ENCODE measurements around the gene ANXA4. TPM values are rescaled to one million over a fixed set of nuclear protein-coding genes. Genes with fewer than 3 reads are reported as not detected.

Gene ANXA4
- total RNA-seq (2014; rRNA removed; shearing (Covaris generic)) = 9.8 and 19.8 TPM in 2 replicates

DNA sequence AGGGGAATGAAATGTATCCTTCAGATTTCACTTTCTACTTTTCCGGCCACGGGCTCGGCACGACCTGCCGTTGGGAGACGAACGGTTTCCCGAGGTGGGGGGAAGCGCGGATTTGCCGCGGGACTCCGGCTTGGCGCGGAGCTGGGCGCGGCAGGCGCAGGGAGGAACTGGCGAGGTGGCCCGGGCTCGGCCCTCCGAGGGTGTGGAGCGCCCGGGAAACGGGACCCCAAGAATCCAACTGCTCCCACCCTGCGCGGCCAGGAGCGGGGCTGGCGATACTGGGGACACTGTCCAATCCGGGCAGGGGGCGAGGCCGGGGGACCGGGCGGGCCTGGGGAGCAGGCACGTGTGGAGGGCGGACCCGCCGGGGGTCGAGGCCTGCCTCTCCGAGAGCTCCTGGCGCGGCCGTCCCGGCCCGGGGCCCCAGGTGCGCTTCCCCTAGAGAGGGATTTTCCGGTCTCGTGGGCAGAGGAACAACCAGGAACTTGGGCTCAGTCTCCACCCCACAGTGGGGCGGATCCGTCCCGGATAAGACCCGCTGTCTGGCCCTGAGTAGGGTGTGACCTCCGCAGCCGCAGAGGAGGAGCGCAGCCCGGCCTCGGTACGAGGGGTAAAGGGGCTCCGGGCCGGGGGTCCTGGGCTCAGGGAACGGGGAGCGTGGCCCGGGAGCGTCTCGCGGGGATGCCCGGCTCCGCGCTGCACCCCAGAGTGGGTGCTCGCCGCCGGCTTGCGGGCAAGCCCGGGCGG lies at the start of gene ANXA4:
Gene ANXA4 (plus strand): TSS at position 560 of the 747 bp plus-strand sequence. CDS start 39,432 bp downstream, outside the sequence.
- DNase-seq (ENCODE audit: low spot score) = peak; percentile 61

DNA sequence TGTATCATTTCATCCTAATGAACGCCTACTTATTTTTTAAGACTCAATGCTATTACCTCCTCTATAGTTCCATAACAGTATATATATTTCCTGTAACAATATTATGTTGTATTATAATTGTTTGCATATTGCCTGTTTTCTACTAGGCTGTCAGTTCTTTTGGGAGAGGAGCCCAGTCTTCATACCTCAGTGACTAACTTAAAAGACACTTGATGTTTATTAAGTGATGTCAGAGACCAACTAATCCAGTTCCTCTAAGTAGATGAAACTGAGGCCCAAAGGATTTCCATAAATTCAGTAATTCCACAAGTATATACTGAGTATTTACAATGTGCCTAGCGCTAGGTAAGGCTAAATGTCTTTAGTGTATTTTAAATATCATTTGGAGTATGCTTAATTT lies 49.5 kb upstream of the ANXA4 start:
- DNase-seq (ENCODE audit: low spot score) = no peak

GRCh38 chr2:69693059-69693774 lies 48.7 kb upstream of the ANXA4 start:
- DNase-seq (ENCODE audit: low spot score) = no peak

- DNase-seq (ENCODE audit: low spot score) = no peak
Observed at GRCh38 chr2:69693775-69694450, 48.0 kb upstream of the ANXA4 start.

GRCh38 chr2:69694894-69695849 lies 46.8 kb upstream of the ANXA4 start:
- peak; percentile 85 for DNase-seq (ENCODE audit: low spot score)

DNA sequence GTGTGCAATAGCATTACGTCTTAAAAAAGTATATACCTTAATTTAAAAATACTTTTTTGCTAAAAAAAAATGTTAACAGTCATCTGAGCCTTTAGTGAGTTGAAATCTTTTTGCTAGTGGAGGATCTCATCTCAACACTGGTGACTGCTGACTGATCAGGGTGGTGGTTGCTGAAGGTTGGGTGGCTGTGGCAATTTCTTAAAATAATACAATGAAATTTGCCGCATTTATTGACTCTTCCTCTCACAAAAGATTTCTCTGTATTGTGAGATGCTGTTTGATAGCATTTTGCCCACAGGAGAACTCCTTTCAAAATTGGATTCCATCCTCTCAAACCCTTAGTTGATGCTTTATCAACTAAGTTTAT lies 46.1 kb upstream of the ANXA4 start:
- DNase-seq (ENCODE audit: low spot score) = no peak

- DNase-seq (ENCODE audit: low spot score) = no peak
Observed at GRCh38 chr2:69700381-69700780, 41.6 kb upstream of the ANXA4 start.

DNA sequence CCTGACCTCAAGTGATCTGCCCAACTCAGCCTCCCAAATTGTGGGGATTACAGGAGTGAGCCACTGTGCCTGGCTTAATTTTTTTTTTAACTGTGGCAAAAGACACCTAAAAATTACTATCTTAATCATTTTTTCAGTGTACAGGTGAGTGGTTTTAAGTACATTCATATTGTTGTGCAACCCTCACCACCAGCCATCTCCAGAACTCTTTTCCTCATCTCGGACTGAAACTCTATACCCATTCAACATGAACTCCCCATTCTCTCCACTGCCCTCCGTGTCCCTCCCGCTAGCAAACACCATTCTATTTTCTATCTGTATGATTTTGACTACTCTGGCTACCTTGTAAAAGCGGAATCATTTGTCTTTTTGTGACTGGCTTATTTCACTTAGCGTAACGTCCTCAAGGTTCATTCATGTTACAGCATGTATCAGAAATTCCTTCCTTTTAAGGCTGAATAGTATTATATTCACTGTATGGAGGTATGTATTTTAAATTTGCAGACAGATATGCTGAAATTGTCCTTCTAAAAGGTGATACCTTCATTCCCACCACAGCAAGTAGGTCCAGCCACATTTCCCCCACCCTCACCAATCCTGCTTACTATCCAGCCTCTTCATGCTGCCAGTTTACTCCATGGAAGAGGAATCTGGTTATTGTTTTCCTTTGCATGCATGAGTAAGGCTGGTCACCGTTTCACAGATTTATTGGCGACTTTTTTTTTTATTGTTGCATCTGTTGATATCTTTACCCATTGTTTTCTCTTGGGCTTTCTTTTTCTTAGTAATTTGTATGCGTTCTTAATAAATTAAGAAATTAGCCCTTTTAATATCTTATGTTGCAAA lies 40.6 kb upstream of the ANXA4 start:
- no peak for DNase-seq (ENCODE audit: low spot score)

- no peak for DNase-seq (ENCODE audit: low spot score)
Observed at GRCh38 chr2:69703189-69703588, 38.7 kb upstream of the ANXA4 start.

DNA sequence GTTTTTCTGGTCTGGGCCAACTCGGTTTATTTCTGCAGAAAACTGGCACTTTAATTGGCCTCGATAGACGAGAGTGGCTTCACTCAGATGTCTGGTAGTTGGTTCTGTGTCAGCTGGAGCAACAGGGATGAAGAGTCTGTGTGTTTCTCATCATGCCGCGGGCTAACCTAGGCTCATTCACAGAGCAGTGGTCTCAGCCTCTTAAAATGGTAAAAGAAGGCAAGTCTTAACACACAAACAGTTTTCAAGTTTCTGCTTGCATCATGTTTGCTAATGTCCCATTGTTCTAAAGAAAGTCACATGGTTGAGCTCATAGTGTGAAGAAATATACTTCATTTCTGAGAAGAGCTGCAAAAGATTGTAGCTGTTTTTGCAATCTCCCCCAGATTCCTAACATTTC lies 37.5 kb upstream of the ANXA4 start:
- DNase-seq (ENCODE audit: low spot score) = no peak

- no peak for DNase-seq (ENCODE audit: low spot score)
Observed at GRCh38 chr2:69709290-69709689, 32.6 kb upstream of the ANXA4 start.

DNA sequence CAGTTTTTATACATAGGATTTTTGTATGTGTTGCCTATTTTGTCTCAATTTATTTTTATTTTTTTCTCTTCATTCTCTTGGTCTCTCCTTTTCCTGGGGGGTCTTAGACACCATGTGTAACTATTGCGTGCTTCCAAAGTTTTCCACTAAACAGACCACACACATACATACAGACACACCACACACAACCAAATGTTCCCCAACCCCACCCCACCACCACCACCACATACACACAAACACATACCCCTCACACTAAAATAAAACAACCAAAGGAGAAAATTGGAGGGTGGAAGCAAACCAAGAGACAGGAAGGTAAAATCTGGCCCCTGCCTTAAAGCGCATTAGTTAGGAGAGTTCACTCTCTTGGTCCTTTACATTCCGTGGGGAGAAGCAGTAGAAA lies 30.0 kb upstream of the ANXA4 start:
- no peak for DNase-seq (ENCODE audit: low spot score)

DNA sequence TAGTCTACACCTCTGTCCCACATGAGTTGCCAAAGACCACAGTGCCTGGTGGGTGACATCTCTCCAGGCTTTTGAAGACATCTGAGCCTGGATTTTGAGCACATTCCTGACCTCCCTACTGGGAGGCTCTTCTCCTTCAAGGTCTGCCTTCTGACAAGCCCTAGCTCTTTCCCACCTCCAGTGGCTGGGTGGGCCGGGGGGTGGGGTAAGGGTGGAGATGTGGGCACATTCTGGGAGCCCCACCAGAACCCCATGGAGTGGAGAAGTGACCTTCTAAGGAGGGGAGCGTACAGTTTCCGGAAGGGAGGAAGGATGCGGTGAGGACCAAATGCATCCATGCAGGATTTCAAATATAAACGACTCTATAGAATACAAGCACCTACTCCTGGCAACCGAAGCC lies 27.9 kb upstream of the ANXA4 start:
- DNase-seq (ENCODE audit: low spot score) = no peak

GRCh38 chr2:69714539-69715220 lies 27.3 kb upstream of the ANXA4 start:
- DNase-seq (ENCODE audit: low spot score) = peak; percentile 75

GRCh38 chr2:69715964-69716363 lies 26.0 kb upstream of the ANXA4 start:
- DNase-seq (ENCODE audit: low spot score) = no peak

DNA sequence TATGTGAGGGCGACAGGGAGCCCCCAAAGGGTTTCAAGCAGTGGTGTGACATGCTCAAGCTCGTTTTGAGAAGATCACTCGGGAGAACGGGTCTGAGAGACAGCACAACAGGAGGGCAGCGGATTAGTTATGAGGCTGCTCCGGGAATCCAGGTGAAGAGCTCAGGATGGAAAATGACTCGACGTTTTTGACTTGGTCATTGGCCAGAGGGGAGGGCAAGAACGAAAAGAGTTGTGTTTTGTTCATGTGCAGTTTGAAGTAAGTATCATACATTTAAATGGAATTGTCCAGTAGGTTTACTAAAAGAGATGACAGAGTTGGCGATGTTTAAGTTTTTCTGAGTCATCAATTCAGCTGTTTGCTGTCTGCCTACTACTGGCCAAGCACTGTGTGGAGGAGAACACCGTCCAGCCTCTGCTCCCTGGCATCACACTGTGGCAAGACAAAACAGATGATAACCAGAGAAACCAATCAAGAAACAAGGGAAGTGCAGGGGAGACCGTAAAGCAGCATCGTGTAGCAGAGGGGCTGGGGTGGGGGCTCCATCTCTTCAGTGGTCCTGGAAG lies 25.3 kb upstream of the ANXA4 start:
- no peak for DNase-seq (ENCODE audit: low spot score)

DNA sequence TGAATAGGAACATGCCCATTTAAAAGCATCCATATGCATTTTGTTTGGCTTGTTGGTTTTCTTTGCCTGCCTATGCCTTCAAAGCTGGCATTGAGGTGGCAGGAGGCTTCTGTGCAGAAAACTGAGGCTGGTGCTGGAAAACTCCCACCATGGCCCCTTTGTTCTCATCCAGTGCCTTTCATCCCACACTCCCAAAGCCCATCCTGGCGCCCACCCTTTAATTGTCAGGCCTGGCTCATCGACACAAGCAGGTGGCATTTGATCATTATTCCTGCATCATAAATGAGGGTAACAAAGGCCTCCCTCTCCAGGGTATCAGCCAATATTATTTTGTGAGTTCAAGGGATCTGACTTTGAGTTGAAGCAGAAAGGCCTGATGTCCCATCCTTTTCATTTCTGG lies 24.7 kb upstream of the ANXA4 start:
- DNase-seq (ENCODE audit: low spot score) = no peak

DNA sequence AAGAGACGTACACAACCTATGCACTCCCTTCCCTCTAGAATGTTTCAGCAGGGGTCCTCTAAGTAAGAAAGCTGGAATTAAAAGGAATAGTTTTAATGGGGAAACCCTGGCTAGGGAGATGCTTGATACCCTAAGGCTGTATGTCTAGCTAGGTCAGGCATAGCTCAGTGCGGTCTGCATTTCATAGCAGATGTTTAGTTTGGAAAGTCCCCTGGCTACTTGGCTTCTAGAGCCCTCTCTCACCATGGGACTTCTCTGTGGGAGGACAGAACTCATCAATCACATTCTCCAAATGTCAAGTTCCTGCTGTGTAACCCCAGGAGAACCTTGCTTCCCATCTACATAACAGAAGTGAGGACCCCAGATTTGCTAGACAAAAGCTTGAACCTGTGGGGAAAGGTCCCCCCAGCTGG lies 24.1 kb upstream of the ANXA4 start:
- DNase-seq (ENCODE audit: low spot score) = no peak

DNA sequence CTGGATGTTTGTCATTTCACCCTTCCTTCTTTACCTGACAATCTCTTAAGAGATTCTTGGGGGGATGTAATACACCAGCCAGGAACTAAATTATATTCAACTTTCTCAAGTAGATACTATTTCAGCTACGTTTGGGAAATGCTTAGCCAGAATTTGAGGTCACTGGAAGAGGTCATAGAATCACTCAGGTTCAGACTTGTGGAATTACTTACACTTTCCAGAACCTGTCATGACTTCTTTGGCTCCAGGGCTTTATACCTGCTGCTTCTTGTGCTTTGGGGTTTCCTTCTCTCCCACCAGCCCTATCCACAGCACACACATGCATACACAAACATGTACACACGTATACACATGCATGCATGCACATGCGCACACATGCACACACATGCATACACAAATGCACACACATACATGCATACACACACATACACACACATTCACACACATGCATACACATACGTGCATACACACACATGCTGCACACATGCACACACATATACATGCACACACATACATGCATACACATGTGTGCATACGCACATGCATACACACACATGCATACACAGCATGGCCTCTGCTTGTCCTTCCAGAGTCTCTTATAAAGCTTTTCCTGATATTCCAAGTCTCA lies 23.5 kb upstream of the ANXA4 start:
- no peak for DNase-seq (ENCODE audit: low spot score)

Measured in H4 (cell line).